ENCODE measurements around the gene RBM44.

RBM44 gene

DNA sequence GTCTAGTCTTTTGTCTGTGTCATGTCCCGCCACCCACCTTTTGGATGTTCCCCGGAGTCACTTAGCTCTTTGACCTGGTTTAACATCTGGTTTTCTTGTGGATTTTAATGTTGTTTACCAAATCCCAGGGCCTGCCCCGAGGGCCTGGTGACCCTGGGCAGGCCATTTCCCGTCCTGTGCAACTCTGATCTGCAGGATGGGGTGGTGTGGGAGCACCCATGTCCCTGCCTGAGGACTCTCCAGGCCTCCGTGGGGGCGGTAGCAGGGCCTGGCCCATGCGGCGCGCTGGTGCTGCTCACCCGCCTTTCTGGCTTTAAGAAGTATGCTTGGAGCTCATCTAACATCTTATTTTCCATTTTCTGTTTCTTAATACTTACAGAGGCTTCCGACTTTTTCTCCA, 71.5 kb downstream of the RBM44 start:
- DNase-seq (ENCODE audit: low read depth in 2 of 2), result no peak

DNA sequence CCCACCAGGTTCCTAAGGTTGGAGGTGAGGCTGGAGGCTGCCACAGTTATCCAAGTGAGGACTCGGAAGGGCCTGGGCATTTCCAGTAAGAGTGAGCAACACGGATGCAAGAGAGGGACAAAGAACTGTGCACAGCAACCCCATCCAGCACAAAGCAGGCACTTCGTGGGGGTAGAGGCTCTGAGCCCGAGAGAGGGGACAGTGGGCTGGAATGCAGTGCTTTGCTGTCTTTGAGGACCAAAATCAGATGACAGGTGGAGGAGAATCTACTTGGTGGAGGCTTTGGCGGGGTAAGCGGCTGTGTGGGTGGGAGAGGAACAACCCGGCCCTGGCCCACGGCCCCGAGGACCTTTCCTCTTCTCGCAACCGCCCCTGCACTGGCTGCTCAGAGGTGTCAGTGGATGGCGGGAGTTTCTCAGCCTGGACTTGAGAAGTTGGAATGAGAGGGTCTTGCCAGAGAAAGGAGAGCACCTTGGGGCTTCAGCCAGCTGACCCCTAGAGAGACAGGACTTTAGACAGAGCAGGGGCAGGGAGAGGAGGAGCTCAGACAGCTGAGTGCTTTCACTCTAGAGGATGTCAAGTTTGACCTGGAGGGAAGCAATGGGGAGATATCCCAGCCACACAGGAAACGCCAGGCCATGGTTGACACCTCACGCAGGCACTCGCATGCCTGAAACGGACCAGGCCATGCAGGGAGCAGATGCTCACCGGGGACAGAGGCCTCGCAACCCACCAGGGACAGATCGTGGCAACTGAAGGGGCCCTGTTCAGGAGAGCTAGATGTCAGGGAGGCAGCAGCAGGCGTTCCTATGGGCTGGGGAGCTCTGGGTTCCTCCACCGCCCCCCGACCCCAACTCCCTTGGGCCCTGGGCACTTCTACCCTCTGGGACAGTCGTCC, 72.4 kb downstream of the RBM44 start:
- no peak for DNase-seq (ENCODE audit: low read depth in 2 of 2)

DNA sequence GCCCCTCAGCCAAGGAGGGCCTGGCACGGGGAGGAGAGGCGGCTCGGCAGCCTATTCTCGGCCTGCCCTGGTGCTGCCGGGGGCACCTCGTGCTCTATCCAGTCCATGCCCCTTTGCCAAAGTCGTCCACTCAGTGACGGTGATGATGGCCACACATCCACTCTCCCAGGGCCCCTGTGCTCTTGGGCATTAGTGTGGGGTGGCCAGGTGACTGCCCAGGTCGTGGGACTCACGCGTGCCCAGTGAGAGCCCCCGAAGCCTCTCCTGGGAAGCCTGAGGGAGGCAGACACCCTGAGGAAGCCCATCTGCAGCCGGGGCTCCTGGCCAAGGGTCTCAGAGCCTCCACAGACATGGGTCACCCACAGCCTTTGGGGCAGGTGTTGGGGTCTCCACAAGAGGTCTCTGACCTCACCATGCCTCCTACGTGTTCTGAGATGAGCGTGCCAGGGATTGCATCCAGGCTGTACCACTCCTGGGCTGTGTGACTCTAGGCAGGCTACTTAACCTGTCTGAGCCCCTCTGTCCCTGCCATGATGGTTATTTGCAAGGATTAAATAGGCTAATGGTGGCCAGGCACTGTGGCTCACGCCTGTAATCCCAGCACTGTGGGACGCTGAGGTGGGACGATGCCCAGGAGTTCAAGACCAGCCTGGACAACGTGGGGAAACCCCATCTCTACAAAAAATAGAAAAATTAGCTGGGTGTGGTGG, 73.8 kb downstream of the RBM44 start:
- DNase-seq (ENCODE audit: low read depth in 2 of 2), result no peak

DNA sequence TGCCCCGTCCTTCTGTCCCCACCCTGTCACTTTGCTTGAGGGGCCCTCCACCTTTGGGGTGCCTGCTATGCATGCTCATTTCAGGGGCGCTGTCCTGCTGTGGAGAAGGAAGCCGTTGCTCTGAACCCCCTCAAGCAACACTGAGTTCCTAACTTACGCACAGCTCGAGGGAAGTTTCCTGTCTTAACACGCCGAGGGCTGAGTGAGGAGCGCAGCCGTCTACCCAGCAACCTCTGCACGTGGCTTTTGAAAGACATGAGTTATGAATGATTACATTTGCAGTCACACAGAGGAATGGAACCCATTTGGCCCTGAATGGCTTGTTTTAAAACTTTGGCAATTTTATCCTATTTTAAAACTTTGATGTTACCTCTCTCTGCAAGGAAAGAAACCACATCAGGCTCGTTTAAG, 74.8 kb downstream of the RBM44 start:
- DNase-seq (ENCODE audit: low read depth in 2 of 2), result no peak

DNA sequence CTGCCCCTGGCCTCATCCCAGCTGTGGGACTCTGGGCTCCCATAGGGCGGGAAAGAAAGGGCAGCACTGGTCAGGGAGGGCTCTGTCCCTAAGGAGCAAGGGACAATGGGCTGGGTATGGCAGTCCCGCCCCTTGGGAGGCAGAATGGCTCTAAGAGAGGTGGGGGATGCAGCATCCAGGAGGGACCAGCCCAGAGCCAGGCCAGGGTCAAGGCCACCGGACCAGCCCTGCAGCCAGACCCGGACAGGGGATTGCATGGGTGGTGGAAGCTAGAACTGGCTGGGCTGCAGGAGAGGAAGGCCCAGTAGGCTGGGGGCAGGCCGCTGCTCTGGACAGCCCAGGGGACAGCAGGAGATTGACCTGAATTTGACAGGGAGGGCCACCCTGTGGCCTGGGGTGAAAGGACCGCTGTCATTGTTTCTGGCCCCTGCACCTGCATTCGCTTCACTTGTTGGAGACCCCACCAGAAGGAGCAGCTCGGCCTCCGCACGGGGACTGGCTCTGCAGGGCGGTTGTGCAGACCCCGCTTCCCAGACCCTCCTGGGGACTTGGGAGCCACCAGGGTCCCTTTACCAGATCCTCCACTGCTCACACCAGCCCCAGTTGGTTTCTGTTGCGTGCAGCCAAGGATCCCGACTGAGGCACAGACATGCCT, 75.4 kb downstream of the RBM44 start:
- DNase-seq (ENCODE audit: low read depth in 2 of 2), result no peak

DNA sequence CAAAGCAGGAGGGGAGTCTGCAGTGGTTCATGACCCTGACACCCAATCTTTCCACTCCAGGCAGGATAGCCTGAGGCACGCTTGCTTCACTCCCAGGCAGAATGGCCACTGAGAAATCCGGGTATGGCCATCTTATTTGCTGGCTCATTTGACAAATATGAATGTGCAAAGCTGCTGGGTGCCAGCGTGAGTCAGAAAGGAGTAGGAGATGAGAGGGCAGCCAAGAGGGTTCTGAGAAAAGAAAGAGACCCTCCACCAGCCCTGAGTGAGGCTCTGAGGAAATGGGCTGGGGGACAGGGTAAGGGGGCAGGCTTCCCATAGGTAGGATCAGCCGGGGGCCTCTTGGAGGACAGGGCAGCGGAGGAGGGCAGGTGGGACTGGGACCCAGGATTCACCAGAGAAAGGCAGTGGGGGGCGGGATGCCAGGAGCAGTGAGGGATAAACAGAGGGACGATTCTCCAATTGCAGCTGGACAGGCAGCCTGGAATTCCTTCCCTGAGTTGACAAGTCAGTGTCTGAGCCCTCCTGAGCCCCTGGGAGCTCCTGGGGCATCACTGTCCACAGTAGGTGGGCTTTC, 76.1 kb downstream of the RBM44 start:
- DNase-seq (ENCODE audit: low read depth in 2 of 2), result no peak

DNA sequence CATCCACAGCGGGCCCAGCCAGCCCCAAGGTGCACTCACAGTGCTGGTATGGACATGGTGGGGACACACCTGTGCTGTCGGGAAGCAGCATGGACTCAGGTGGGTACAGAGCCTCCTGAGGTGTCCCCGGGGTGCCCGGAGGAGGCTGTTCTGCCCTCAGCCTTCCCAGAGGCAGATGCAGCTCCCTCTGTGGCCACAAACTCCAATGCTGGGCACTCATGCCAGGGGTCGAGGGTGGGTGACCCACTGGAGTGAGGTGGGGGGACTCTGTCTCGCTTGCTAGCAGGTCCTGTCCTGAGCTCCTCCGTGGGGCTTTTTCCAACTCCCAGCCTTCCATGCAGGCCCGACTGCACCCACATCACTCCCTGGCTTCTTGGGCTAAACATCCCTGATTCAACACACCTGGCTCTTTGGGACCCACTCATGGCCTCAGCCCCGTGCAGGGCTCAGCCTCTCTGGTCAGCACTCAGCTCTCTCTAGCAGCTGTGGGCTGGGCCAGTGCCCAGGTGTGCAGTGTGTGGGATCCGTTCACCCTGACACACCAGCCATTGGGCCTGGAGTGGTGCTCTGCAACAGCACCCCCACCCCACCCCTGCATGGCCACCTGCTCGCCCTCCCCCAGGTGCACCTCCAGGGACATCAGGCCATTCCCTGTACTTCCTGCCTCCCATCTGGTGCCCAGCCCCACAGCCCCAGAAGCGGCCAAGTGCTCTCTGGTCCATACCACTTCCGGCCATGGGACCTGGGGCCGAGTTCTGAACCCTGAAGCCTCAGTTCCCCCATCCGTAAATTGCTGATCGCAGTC, 76.9 kb downstream of the RBM44 start:
- DNase-seq (ENCODE audit: low read depth in 2 of 2), result no peak

DNA sequence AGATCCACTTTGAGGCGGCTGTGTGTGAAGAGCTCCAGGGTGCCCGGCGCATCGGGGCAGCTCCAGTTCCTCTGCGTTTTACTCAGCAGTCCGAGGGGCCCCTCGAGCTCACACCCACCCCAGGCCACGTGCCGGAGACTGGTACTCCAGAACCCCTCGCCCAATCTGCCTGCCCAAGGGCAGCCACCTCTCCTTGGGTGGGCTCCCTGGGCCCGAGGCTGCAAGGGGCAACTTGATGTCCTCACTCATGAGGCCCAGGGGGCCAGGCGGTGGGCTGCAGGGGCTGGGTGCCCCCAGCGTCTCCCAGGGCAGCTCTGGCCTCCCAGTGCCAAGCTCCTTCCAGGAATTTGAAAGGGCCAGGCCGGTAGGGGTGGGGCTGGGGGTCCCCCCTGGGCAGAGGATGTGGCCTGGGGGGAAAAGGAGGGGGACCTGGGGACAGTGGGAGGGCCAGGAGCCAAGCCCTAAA, 77.5 kb downstream of the RBM44 start:
- no peak for DNase-seq (ENCODE audit: low read depth in 2 of 2)

DNA sequence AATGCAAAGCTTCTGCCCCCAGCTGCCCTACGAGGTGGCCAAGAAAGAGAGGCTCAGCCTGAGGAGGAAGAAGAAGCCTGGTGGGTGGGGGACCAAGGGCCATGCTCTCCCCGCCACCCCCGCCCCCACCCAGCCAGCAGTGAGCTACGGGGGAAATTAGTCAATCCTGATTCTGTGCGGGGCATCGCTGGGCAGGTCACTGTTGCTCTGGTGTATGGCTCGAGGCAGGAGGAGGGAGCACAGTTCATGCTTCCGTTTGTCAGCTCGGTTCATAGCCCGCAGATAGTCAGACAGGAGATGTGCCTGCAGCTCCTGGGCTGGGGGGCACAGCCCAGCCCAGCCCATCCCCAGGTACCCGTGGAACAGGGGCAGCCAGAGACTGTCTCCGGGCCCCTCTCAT, 78.0 kb downstream of the RBM44 start:
- no peak for DNase-seq (ENCODE audit: low read depth in 2 of 2)

DNA sequence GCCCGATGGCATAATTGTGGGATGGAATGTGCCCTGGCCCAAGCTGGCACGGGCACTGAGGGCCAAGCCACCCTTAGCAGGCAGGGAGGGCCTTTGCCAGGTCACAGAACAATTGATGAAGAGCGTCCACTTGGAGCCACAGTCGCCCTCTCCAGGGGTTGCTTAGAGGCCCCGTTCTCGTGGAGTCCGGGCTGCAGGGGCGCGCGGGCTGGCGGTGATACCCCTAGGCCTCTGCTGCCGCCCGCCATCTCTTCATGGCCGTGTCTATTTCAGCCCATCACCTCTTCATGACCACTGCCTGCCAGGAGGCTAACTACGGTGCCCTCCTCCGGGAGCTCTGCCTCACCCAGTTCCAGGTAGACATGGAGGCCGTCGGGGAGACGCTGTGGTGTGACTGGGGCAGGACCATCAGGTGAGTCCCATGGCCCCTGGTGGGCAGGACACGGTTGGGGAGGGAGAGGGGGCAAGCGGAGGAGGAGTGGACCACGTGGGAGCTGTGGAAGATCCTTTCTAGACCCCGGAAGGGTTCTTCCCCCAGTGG, 78.4 kb downstream of the RBM44 start:
- DNase-seq (ENCODE audit: low read depth in 2 of 2), result no peak

DNA sequence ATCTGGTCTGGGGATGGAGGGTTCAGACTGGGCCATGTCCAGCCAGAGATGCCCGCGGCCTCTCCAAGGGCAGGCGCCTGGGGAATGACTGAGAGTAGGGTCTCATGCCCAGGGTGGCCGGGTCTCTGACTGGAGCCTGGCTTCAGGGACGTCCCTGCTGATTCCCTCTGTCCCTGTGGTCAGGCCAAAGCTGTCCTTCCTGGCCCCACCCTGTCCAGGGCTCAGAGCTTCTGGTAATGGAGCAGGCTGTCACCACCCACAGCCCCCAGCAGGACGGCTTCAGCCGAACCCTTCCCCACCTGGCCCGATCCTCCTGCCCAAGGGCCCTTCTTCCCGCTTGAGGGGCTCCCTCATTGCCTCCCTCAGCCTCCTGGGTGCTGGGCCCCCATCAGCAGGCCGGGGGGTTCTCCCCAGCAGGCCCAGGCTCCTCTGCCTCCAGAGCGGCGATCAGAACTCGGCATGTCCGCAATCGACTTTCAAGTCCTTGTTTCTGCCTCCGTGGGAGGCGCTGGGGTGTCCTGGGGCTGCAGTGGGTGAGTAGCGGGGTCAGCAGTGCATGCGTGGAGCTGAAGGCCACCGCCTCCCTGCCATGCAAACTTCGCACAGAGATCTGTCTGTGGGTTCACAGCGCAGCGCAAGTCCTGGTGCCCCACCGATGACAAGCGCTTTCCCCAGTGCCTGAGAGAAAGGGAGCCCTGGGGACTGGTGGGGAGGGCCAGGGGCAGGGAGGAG, 79.2 kb downstream of the RBM44 start:
- DNase-seq (ENCODE audit: low read depth in 2 of 2), result no peak

DNA sequence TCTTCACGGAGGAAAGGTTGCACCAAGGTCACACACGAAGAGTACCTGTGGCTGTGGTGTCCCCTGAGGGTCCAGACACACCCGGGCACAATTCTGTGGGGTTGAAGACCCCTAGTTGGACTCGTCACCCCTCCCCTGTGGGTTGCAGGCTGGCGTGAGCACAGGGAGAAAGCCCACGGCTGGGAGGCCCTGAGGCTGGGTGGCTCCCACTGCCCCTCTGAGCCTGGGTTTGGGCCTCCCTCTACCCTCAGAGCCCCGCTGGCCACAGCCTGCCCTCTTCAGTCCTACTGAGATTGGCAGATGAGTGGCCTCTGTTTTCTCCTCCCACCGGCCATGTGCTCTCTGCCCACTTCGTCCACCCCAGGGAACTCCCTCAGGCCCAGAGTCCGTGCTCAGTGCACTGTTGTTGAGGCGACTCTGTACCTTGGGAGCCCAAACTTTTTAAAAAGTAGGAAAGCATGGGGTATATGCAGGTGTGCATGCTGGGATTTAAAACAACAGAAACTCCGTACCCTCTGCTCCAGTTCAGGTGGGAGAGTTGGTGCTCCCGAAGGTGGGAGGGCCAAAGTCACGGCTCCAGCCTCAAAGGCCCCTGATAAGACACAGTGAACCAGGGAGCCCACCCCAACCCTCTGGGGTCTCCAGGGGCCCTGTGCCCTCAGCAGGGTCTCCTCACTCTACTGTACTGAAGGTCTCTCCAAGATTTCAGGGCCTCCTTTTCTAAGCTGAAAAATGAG, 79.9 kb downstream of the RBM44 start:
- no peak for DNase-seq (ENCODE audit: low read depth in 2 of 2)

DNA sequence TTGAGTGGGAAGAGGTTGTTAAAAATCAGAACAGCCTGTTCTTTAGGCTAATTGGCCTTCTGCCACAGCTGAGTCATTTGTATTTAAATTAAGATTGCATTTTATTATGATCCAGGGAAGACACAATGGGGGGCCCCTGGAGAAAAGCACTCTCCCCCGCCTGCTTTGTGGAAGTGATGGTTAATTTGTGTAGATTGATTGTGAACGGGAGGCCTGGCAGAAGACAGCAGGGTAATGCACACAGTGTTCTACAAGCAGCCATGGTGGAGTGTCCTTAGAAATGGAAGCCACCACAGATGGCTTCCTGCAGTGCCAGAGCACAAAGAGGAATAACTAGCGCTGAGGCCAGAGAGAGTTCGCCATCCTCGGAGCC, 80.5 kb downstream of the RBM44 start:
- no peak for DNase-seq (ENCODE audit: low read depth in 2 of 2)

DNA sequence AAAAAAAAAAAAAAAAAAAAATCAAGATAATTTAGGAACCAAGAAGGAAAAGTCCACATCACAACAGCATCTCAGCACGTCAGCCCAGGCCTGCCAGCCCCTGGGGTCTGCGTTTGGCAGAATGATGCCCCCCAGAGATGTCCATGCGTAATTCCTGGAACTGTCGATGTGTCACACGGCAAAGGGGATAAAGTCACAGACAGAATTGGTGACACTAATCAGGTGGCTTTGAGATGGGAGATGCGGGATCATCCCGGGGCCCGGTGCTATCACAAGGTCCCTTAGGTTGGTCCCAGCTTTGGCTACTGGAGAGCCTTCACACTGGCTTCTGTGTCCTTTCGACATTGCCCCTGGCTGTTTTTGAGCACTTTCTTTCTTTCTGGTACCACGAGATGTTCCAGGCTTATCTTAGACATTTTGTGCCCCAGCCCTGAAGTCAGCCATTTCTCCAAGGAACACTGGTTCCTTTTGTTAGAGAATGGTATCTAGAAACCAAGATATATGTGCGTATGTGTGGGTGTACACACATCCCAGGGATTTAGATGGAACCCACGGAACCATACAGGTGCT, 81.5 kb downstream of the RBM44 start:
- DNase-seq (ENCODE audit: low read depth in 2 of 2), result no peak

DNA sequence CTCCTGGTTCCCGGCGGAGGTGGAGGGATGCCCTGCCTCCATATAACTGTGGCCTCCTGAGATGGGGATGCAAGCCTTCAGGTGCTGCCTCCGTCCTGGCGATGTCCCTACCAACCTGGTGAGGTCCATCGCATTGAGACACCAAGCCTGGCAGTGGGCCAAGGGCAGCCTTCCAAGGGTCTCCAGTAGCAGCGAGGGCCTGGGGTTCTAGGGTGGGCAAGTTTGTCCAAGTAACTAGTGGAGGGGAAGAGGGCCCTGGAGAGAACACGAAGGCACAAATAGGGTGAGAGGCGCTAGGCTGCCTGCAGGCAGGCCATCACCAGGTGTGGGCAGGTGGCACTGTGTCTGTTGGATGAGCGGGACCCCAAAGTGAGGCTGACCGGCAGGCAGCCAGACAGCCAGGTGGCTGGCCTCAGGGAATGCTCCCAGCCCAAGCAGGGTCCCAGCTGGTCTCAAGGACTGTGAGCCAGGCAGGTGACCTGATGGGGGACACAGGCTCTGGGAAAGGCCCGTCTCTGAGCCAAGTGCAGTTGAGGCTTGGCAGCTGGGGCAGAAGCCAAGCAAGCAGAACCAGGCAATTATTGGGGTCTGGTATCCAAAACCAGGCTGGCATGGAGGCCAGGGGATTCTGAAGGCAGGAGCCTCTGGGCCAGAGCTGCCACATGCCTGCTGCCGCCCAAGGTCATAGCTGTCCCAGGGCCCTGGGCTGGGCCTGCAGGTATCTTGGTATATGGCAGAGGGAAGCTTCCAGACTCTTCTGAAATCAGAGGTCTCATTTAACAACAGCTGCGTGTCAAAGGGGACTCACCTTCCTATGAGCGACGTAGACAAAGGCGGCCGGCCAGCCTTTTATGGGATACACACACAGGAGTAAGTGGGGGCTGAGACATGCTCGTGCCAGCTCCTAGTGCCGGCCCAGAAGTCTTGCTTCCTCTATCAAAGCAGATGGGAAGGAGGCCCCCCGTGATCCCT, 84.2 kb downstream of the RBM44 start:
- no peak for DNase-seq (ENCODE audit: low read depth in 2 of 2)

DNA sequence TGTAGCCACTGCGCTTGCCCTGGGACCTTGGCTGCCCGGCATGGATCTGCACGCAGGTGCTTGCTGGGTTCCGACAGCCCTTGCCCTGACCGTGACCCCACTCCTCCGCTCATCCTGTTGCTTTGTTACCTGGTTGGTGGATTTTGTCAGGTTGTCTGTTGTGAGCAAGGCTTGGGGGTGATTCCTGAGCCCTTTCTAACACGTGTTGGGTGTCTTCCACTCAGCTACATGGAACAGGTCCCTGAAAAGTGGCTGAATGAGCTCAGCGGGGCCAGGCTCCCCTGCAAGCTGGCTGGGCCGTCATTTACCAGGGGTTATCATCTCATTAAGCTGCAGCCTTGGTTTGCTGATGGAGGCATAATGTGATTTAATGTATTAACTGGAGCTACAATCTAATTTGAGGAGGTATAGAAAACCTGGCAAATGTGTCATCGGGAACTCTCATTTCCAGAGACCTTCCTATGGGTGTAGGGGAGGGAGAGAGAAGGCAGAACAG, 85.4 kb downstream of the RBM44 start:
- no peak for DNase-seq (ENCODE audit: low read depth in 2 of 2)

DNA sequence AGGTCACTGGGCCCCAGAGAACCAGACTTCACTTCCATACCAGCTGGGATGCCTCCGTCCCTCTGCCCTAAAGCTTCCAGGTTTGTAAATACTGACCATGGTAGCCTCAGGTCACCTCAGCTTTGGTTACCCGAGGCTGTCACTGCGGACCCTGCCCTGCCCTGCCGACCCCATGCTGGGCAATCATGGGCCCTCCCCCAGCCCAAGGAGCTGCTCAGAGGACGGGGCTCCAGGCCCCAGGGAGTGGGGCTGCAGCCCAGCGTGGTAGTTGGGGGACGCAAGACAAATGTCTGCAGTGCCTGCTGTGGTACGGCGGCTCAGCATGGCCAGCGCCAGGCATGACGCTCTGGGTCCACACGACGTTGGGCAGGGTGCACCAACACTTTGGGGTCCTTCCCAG, 86.1 kb downstream of the RBM44 start:
- DNase-seq (ENCODE audit: low read depth in 2 of 2), result no peak
